Endothelial cell of umbilical vein (primary cell): ENCODE results near the gene INPP4B.

Experiments used
- CTCF ChIP-seq, 2 donors: IDR thresholded peaks; 1 replicate in 1 of 2; 2 replicates in 1 of 2; pipeline ENCODE4 v1.5.1; 2011; ENCODE audit warnings: low read length in 2 of 2, mild to moderate bottlenecking in 2 of 2, moderate library complexity in 2 of 2, control low read depth in 1 of 2, inconsistent platforms in 1 of 2, low read depth in 1 of 2; ENCODE audit not compliant: insufficient read depth in 1 of 2; ENCODE audit errors: extremely low read depth in 1 of 2
- EZH2 ChIP-seq: IDR thresholded peaks from 2 replicates; pipeline ENCODE4 v1.6.1; 2012; ENCODE audit warnings: borderline replicate concordance, low read depth, mild to moderate bottlenecking, moderate library complexity, low read length, inconsistent platforms; ENCODE audit not compliant: severe bottlenecking
- GATA2 ChIP-seq: IDR thresholded peaks from 2 replicates; pipeline ENCODE4 v1.7.0; 2011; ENCODE audit warnings: low read depth, mild to moderate bottlenecking, moderate library complexity, mixed read lengths, low read length; ENCODE audit not compliant: insufficient read length, insufficient read depth
- MYC ChIP-seq: IDR thresholded peaks from one replicate; pipeline ENCODE4 v1.6.1; 2011; ENCODE audit warnings: mild to moderate bottlenecking, low read depth, low read length
- POLR2A ChIP-seq: IDR thresholded peaks from 2 replicates; pipeline ENCODE4 v1.6.1; 2012; ENCODE audit warnings: low read depth, mild to moderate bottlenecking, control low read depth, low read length
- POLR2AphosphoS5 ChIP-seq: IDR thresholded peaks from 2 replicates; pipeline ENCODE4 v1.6.1; 2012; ENCODE audit warnings: low read depth, mild to moderate bottlenecking, control low read depth, low read length, moderate library complexity; ENCODE audit not compliant: insufficient read depth

GRCh38 chr4:142311916-142312315, 534.2 kb downstream of the INPP4B start:
- TF ChIP-seq POLR2A, result no peak
- TF ChIP-seq MYC, result no peak
- no peak for TF ChIP-seq CTCF (IDR thresholded peaks at IDR 0.05; ENCODE audit: extremely low read depth in 1 of 2, insufficient read depth in 1 of 2, low read depth in 1 of 2, low read length in 2 of 2)
- no peak for TF ChIP-seq EZH2
- TF ChIP-seq POLR2AphosphoS5, result no peak
- no peak for TF ChIP-seq GATA2
